HEK293 (cell line): ENCODE measurements around the gene VILL.

Experiments
- CTCF ChIA-PET: fragments of 350-600 bp; formaldehyde crosslinking; extraction: SDS; loops from one replicate; lab custom pipeline; 2021; ENCODE audit warnings: antibody characterized with exemption; lab: Yijun Ruan, JAX
- POLR2A ChIA-PET: fragments of 300-600 bp; formaldehyde crosslinking; extraction: SDS; loops from one replicate; lab custom pipeline; 2020; ENCODE audit warnings: antibody characterized with exemption, inconsistent platforms; lab: Yijun Ruan, JAX
- H3K27ac ChIP-seq: fragments of 200-500 bp; sonication (Bioruptor generic); 2 replicates; pipeline ENCODE4 v1.5.1; 2014; ENCODE audit warnings: low read depth, low read length, control low read depth, inconsistent platforms; ENCODE audit errors: extremely low read depth
- H3K36me3 ChIP-seq, 2 experiments: fragments of 200-500 bp in 1 of 2; sonication (Bioruptor generic) in 1 of 2; 1 replicate in 1 of 2; 2 replicates in 1 of 2; pipeline ENCODE4 v1.5.1; 2014 to 2017; ENCODE audit warnings: inconsistent platforms in 2 of 2, low read length in 2 of 2; ENCODE audit not compliant: control insufficient read depth in 2 of 2, insufficient read depth in 1 of 2
- H3K4me1 ChIP-seq: fragments of 200-500 bp; sonication (Bioruptor generic); 2 replicates; pipeline ENCODE4 v1.5.1; 2014; ENCODE audit warnings: mild to moderate bottlenecking, low read length, inconsistent platforms; ENCODE audit not compliant: control insufficient read depth, insufficient read depth
- H3K4me3 ChIP-seq: 2 replicates; pipeline ENCODE4 v1.5.1; 2011; ENCODE audit warnings: low read depth, mild to moderate bottlenecking, control low read depth, low read length, moderate library complexity
- H3K9me3 ChIP-seq: fragments of 200-500 bp; sonication (Bioruptor generic); 2 replicates; pipeline ENCODE4 v1.5.1; 2014; ENCODE audit warnings: low read depth, low read length, inconsistent platforms; ENCODE audit not compliant: control insufficient read depth, insufficient read depth
- BCL11B ChIP-seq: fragments of 450-650 bp; formaldehyde crosslinking; IDR thresholded peaks from 2 replicates; pipeline ENCODE4 v1.5.1; 2016; ENCODE audit warnings: low read depth, missing biosample characterization, missing genetic modification characterization
- GLIS1 ChIP-seq: fragments of 450-650 bp; formaldehyde crosslinking; IDR thresholded peaks from 2 replicates; pipeline ENCODE4 v1.5.1; 2016; ENCODE audit warnings: missing biosample characterization, missing genetic modification characterization
- KLF16 ChIP-seq: fragments of 450-650 bp; formaldehyde crosslinking; IDR thresholded peaks from 2 replicates; pipeline ENCODE4 v1.5.1; 2017; ENCODE audit warnings: missing biosample characterization, missing genetic modification characterization
- TRIM28 ChIP-seq: IDR thresholded peaks from 2 replicates; pipeline ENCODE4 v1.6.1; 2011; ENCODE audit warnings: low read length, control low read depth, borderline replicate concordance
- ZBTB17 ChIP-seq: fragments of 450-650 bp; formaldehyde crosslinking; IDR thresholded peaks from 2 replicates; pipeline ENCODE4 v1.5.1; 2016; ENCODE audit warnings: missing biosample characterization, missing genetic modification characterization
- ZNF19 ChIP-seq: fragments of 450-650 bp; formaldehyde crosslinking; IDR thresholded peaks from 2 replicates; pipeline ENCODE4; 2016; ENCODE audit warnings: missing biosample characterization, missing genetic modification characterization, low read depth
- ZNF311 ChIP-seq: fragments of 450-650 bp; formaldehyde crosslinking; IDR thresholded peaks from 2 replicates; pipeline ENCODE4 v1.5.1; 2017; ENCODE audit warnings: missing biosample characterization, missing genetic modification characterization, borderline replicate concordance
- ZNF394 ChIP-seq: fragments of 450-650 bp; formaldehyde crosslinking; IDR thresholded peaks from 2 replicates; pipeline ENCODE4 v1.5.1; 2016; ENCODE audit warnings: missing biosample characterization, missing genetic modification characterization, mild to moderate bottlenecking, moderate library complexity, borderline replicate concordance
- ZNF548 ChIP-seq: fragments of 450-650 bp; formaldehyde crosslinking; IDR thresholded peaks from 2 replicates; pipeline ENCODE4 v1.5.1; 2016; ENCODE audit warnings: missing biosample characterization, missing genetic modification characterization
- ZNF549 ChIP-seq: fragments of 450-650 bp; IDR thresholded peaks from 2 replicates; pipeline ENCODE4 v1.5.1; 2018; ENCODE audit warnings: missing biosample characterization, missing genetic modification characterization, mild to moderate bottlenecking, inconsistent platforms, moderate library complexity
- ZNF571 ChIP-seq: fragments of 450-650 bp; formaldehyde crosslinking; IDR thresholded peaks from 2 replicates; pipeline ENCODE4 v1.5.0; 2017; ENCODE audit warnings: missing biosample characterization, missing genetic modification characterization
- ZNF664 ChIP-seq: fragments of 450-650 bp; formaldehyde crosslinking; IDR thresholded peaks from 2 replicates; pipeline ENCODE4 v1.5.1; 2016; ENCODE audit warnings: missing biosample characterization, missing genetic modification characterization
- ZNF677 ChIP-seq: fragments of 450-650 bp; IDR thresholded peaks from 2 replicates; pipeline ENCODE4 v1.5.0; 2018; ENCODE audit warnings: missing biosample characterization, mild to moderate bottlenecking, missing genetic modification characterization, moderate library complexity
- ZNF792 ChIP-seq: fragments of 450-650 bp; formaldehyde crosslinking; IDR thresholded peaks from 2 replicates; pipeline ENCODE4 v1.5.1; 2016; ENCODE audit warnings: missing biosample characterization, missing genetic modification characterization
- ZNF830 ChIP-seq: fragments of 450-650 bp; IDR thresholded peaks from 2 replicates; pipeline ENCODE4 v1.5.0; 2018; ENCODE audit warnings: missing biosample characterization, missing genetic modification characterization, low read depth, mild to moderate bottlenecking, moderate library complexity
- ZNF837 ChIP-seq: fragments of 450-650 bp; formaldehyde crosslinking; IDR thresholded peaks from 2 replicates; pipeline ENCODE4 v1.5.1; 2016; ENCODE audit warnings: missing biosample characterization, missing genetic modification characterization
- ZNF843 ChIP-seq: fragments of 450-650 bp; formaldehyde crosslinking; IDR thresholded peaks from 2 replicates; pipeline ENCODE4 v1.5.1; 2016; ENCODE audit warnings: missing biosample characterization, missing genetic modification characterization
- TF ChIP-seq, protein P1 (sequence below): fragments of 450-650 bp; formaldehyde crosslinking; IDR thresholded peaks from 2 replicates; pipeline ENCODE4 v1.5.1; 2017; ENCODE audit warnings: missing biosample characterization, missing genetic modification characterization
- TF ChIP-seq, protein P2 (sequence below): fragments of 450-650 bp; formaldehyde crosslinking; IDR thresholded peaks from 2 replicates; pipeline ENCODE4 v1.5.1; 2016; ENCODE audit warnings: missing biosample characterization, missing genetic modification characterization, borderline replicate concordance
- TF ChIP-seq, protein P3 (sequence below): fragments of 450-650 bp; formaldehyde crosslinking; IDR thresholded peaks from 2 replicates; pipeline ENCODE4 v1.5.1; 2016; ENCODE audit warnings: missing biosample characterization, missing genetic modification characterization
- TF ChIP-seq, protein P4 (sequence below): IDR thresholded peaks from 2 replicates; pipeline ENCODE4 v1.6.1; 2011; ENCODE audit warnings: mild to moderate bottlenecking, low read depth, low read length, borderline replicate concordance
- TF ChIP-seq, protein P5 (sequence below): fragments of 450-650 bp; formaldehyde crosslinking; IDR thresholded peaks from 2 replicates; pipeline ENCODE4; 2016; ENCODE audit warnings: missing biosample characterization, missing genetic modification characterization
- TF ChIP-seq, protein P6 (sequence below): fragments of 450-650 bp; formaldehyde crosslinking; IDR thresholded peaks from 2 replicates; pipeline ENCODE4 v1.5.1; 2016; ENCODE audit warnings: missing biosample characterization, missing genetic modification characterization

VILL gene

DNA sequence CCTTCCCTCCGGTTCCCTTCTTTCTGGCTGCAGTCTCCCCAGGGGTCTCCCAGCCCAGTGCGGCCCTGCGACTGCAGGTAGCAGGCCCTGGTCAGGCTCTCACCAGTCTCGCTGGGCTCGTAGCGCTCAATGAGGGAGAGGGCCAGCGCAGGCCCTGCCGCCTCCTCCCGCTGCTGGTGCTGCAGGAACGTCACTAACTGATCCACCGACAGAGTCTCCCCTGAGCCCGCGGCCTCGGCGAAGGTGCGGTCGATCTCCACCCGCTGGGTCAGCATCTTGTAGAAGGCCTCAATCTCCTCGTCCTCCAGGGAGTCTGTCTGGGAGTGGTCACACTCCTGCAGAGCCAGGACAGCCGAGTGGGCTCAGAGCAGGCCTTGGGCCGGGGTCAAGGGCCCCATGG is 20.5 kb downstream of the VILL start (continued):
- no peak for TF ChIP-seq BCL11B (tag by site-specific recombination)
- TF ChIP-seq ZNF19 (tag by site-specific recombination): no peak
- TF ChIP-seq, protein P1, sequence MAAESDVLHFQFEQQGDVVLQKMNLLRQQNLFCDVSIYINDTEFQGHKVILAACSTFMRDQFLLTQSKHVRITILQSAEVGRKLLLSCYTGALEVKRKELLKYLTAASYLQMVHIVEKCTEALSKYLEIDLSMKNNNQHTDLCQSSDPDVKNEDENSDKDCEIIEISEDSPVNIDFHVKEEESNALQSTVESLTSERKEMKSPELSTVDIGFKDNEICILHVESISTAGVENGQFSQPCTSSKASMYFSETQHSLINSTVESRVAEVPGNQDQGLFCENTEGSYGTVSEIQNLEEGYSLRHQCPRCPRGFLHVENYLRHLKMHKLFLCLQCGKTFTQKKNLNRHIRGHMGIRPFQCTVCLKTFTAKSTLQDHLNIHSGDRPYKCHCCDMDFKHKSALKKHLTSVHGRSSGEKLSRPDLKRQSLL: no peak
- TF ChIP-seq GLIS1 (tag by site-specific recombination): no peak
- no peak for TF ChIP-seq ZNF394 (tag by site-specific recombination)
- TF ChIP-seq ZNF311: no peak
- TF ChIP-seq KLF16 (tag by site-specific recombination): no peak
- no peak for TF ChIP-seq ZNF571 (tag by site-specific recombination)
- TF ChIP-seq ZNF664 (tag by site-specific recombination): no peak

DNA sequence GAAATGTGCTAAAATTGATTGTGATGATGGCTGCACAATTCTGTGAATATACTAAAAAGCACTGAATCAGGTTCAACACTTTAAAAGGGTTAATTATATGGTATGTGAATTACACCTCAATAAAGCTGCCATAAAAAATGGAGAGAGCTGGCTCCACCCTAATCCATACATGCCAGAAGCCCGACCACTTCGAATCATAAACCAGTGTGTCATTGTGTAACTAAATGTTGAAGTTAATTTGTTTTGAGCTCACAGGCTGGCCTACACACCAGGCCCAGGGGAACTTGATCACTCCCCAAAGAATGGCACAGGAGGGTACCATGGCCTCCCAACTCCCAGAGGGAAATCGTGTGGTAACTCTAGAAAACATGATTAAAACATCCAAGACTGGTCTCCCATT is 24.9 kb downstream of the VILL start:
- Histone ChIP-seq H3K4me1 (no peaks in the 10 kb centered on the region), H3K4me3 (no peak overlapping the region), H3K36me3 (peaks cover 0 to 11% of the 10 kb centered on the region in 2 experiments; a peak in 1 of 3 replicates), H3K9me3 (no peaks in the 10 kb centered on the region), H3K27ac (no peak overlapping the region)
- TF ChIP-seq, protein P2, sequence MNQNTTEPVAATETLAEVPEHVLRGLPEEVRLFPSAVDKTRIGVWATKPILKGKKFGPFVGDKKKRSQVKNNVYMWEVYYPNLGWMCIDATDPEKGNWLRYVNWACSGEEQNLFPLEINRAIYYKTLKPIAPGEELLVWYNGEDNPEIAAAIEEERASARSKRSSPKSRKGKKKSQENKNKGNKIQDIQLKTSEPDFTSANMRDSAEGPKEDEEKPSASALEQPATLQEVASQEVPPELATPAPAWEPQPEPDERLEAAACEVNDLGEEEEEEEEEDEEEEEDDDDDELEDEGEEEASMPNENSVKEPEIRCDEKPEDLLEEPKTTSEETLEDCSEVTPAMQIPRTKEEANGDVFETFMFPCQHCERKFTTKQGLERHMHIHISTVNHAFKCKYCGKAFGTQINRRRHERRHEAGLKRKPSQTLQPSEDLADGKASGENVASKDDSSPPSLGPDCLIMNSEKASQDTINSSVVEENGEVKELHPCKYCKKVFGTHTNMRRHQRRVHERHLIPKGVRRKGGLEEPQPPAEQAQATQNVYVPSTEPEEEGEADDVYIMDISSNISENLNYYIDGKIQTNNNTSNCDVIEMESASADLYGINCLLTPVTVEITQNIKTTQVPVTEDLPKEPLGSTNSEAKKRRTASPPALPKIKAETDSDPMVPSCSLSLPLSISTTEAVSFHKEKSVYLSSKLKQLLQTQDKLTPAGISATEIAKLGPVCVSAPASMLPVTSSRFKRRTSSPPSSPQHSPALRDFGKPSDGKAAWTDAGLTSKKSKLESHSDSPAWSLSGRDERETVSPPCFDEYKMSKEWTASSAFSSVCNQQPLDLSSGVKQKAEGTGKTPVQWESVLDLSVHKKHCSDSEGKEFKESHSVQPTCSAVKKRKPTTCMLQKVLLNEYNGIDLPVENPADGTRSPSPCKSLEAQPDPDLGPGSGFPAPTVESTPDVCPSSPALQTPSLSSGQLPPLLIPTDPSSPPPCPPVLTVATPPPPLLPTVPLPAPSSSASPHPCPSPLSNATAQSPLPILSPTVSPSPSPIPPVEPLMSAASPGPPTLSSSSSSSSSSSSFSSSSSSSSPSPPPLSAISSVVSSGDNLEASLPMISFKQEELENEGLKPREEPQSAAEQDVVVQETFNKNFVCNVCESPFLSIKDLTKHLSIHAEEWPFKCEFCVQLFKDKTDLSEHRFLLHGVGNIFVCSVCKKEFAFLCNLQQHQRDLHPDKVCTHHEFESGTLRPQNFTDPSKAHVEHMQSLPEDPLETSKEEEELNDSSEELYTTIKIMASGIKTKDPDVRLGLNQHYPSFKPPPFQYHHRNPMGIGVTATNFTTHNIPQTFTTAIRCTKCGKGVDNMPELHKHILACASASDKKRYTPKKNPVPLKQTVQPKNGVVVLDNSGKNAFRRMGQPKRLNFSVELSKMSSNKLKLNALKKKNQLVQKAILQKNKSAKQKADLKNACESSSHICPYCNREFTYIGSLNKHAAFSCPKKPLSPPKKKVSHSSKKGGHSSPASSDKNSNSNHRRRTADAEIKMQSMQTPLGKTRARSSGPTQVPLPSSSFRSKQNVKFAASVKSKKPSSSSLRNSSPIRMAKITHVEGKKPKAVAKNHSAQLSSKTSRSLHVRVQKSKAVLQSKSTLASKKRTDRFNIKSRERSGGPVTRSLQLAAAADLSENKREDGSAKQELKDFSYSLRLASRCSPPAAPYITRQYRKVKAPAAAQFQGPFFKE (tag by site-specific recombination): no peak
- TF ChIP-seq, protein P3, sequence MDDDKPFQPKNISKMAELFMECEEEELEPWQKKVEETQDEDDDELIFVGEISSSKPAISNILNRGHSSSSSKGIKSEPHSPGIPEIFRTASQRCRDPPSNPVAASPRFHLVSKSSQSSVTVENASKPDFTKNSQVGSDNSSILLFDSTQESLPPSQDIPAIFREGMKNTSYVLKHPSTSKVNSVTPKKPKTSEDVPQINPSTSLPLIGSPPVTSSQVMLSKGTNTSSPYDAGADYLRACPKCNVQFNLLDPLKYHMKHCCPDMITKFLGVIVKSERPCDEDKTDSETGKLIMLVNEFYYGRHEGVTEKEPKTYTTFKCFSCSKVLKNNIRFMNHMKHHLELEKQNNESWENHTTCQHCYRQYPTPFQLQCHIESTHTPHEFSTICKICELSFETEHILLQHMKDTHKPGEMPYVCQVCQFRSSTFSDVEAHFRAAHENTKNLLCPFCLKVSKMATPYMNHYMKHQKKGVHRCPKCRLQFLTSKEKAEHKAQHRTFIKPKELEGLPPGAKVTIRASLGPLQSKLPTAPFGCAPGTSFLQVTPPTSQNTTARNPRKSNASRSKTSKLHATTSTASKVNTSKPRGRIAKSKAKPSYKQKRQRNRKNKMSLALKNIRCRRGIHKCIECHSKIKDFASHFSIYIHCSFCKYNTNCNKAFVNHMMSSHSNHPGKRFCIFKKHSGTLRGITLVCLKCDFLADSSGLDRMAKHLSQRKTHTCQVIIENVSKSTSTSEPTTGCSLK (tag by site-specific recombination): no peak
- TF ChIP-seq ZNF548 (tag by site-specific recombination) (no peak), ZNF677 (no peak), ZNF830 (tag by site-specific recombination) (no peak), ZNF571 (tag by site-specific recombination) (no peak), ZNF837 (tag by site-specific recombination) (no peak), TRIM28 (no peak), ZNF792 (no peak), ZNF843 (tag by site-specific recombination) (no peak), ZNF549 (tag by site-specific recombination) (no peak), ZBTB17 (tag by site-specific recombination) (no peak)
- TF ChIP-seq, protein P4, sequence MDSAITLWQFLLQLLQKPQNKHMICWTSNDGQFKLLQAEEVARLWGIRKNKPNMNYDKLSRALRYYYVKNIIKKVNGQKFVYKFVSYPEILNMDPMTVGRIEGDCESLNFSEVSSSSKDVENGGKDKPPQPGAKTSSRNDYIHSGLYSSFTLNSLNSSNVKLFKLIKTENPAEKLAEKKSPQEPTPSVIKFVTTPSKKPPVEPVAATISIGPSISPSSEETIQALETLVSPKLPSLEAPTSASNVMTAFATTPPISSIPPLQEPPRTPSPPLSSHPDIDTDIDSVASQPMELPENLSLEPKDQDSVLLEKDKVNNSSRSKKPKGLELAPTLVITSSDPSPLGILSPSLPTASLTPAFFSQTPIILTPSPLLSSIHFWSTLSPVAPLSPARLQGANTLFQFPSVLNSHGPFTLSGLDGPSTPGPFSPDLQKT: no peak
- TF ChIP-seq, protein P5, sequence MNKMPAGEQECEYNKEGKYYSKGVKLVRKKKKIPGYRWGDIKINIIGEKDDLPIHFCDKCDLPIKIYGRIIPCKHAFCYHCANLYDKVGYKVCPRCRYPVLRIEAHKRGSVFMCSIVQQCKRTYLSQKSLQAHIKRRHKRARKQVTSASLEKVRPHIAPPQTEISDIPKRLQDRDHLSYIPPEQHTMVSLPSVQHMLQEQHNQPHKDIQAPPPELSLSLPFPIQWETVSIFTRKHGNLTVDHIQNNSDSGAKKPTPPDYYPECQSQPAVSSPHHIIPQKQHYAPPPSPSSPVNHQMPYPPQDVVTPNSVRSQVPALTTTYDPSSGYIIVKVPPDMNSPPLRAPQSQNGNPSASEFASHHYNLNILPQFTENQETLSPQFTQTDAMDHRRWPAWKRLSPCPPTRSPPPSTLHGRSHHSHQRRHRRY: no peak
- TF ChIP-seq, protein P6, sequence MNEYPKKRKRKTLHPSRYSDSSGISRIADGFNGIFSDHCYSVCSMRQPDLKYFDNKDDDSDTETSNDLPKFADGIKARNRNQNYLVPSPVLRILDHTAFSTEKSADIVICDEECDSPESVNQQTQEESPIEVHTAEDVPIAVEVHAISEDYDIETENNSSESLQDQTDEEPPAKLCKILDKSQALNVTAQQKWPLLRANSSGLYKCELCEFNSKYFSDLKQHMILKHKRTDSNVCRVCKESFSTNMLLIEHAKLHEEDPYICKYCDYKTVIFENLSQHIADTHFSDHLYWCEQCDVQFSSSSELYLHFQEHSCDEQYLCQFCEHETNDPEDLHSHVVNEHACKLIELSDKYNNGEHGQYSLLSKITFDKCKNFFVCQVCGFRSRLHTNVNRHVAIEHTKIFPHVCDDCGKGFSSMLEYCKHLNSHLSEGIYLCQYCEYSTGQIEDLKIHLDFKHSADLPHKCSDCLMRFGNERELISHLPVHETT: no peak
- POLR2A ChIA-PET: no interaction called here
- CTCF ChIA-PET: no interaction called here
